GM21423 (cell line): ENCODE measurements around the gene SLC13A5.
"Not testable (repeated sequence)": the region's sequence is repeated elsewhere in the genome, so short reads cannot be mapped to it uniquely, and the experiment has no call there.

ENCODE experiments used
- ATAC-seq: cut with Tn5 transposase; IDR thresholded peaks from one replicate; pipeline ENCODE4 v1.9.1; 2021; ENCODE audit warnings: mild to moderate bottlenecking, moderate library complexity; ENCODE audit not compliant: unreplicated experiment

Gene SLC13A5

DNA sequence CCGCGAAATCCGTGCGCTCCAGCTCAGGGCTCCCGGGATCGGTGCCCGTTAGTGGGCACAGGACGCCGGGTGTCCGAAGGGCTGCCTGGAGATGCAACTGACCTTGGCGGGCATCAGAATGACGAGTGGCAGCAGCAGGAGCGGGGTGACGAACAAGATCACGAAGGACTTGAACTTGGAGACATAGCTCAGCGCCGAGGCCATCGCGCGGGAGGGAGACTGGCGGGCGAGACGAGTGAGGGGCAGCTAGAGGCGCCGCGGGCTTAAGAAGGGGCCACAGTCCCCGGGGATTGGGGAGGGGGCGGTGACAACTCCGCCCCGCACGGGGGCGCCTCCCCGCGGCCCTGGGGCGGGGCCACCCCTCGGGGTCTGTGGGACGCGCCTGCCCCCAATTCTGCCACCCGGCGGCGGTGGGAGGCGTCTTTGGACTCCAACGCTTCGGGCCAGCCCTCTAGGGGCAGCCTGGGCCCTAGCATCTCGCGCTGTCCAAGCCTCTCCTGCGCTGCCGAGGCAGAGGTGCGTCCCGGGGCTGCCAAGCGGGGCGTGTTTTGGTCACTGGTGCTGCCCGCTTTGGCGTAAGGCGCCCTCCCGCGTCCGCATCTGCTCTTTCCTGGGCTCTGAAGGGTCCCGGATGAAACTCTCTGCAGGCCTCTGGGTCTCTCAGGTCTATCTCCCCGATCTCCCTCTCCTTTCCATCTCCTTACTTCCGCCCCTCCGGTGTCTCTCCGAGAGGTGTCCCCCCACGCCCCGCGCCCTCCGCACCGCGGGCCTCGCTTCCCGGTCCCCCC, at the start of gene SLC13A5:
Gene SLC13A5 (minus strand): TSS at position 240 of the 788 bp plus-strand sequence. CDS start 36 bp downstream, at position 204.
- ATAC-seq = no peak

DNA sequence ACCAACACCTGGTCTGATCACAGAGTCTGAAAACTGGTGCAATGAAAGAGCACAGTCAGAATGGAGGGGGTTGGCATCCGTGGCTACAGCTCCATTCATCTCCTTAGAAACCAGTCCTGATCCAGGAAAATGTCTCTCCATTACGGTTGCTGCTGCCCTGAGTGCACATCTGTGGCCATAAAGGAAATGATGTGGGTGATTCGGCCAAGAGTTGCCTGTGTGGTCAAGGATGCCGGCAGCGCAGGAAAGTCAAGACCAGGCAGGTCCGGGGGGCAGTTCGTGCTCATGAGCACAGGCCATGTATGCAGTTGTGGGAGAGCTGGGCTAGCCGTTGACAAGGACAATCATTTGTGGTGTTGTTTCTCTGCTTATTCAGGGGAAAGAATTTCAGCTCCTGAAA, 48.6 kb upstream of the SLC13A5 start:
- no peak for ATAC-seq

DNA sequence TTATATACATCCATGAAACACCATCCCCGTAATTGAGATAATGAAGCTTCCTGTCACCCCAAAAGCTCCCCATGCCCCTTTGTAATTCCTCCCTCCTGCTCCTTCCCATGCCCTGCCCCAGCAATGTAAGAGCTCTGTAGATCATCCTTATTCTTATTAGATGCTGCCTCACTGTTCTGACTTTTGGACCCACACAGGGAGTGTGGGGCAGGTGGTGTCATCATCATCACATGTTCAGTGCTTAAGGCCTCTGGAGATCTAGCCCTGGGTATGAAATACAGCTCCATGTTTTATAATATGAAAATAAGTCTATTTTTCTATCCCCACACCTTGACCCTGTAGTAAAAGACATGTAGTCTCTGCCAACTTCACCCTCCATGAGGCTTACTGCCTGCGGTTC, 44.6 kb upstream of the SLC13A5 start:
- ATAC-seq = no peak

DNA sequence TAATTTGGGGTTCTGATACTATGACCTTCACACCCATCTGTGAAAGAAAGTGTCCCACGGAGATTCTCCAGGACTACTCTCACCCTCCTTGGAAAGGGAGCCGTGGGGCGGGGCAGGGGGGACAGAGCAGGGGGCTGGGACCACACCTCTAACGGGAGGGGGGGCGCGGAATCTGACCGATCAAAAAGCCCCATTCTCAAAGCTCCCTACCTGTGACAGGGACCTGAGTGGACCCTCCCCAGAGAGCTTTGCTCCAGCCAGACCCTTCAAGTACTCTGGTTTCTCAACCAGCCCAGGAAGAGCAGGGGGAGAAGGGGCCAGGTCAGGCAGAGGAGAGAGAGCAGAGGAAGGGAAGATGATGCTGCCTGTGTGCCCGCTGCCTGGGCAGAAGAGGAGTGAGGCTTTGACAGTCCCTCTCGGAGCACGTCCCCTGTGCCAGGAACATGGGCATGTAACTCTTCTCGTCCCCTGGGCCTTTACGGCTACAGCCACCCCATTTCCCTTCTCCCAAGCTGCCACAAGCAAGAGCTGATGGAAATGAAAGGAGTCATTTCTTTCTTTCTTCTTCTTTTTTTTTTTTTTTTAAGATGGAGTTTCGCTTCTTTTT, 43.4 kb upstream of the SLC13A5 start:
- ATAC-seq = no peak

DNA sequence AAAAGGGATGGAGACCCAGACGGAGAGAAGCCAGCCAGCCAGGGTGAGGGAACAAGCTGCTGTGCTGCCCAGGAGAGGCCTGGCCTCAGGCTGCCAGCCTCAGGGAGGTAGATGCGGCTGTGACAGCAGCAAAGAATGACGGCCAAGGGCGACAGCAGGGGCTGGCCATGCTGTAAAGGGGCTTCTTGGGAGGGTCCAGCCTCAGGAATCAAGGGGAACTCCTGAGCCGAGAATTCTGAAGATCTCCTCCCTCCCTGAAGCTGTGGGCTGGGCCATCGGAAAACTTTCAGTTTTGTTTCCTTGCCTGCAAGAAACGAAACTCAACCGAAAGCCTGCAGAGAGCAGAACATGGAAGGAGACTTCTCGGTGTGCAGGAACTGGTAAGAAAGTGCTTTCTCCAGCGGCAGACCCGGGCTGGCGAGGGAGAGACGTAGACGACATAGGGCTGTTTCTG, 42.6 kb upstream of the SLC13A5 start, which contains the start of gene XAF1:
Gene XAF1 (plus strand): TSS at position 316 of the 454 bp plus-strand sequence. CDS start 33 bp downstream, at position 349.
- ATAC-seq = no peak

DNA sequence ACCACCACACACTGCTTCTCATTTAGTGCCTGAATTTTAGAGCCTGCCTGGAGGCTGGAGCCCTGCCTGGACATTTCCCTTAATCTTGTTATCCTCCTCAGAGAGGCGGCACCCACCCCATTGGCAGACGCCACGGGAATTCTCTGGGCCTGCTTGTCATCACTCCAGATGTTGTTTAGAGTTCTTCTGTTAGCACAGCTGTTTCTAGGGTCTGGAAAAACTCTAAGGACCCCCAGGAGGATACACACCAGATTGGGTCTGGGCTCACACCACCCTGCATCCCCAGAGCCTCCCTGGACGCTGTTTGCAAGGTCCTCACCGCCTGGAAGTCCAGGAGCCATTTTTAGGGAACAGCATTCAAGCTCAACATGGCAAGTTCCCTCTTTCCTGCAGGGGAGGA, 42.1 kb upstream of the SLC13A5 start:
- no peak for ATAC-seq

DNA sequence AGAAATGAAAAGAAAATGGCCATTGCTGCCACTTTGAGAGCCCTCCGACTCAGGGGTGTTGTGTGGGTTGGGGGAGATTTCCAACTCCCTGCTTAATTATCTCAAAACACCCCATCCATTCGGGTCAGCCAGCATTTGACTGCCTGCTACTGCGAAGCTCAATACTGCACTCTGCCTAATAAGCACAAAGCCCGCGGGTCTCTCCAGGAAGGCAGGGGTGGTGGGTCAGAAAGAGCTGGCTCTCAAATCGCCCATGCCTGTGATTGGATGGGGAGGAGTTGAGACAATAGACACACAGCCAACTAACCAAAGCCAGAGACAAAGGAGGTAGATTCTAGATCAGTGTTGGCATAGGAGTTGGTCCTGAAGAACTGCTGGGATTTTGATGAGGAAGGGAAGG, 40.4 kb upstream of the SLC13A5 start:
- no peak for ATAC-seq

DNA sequence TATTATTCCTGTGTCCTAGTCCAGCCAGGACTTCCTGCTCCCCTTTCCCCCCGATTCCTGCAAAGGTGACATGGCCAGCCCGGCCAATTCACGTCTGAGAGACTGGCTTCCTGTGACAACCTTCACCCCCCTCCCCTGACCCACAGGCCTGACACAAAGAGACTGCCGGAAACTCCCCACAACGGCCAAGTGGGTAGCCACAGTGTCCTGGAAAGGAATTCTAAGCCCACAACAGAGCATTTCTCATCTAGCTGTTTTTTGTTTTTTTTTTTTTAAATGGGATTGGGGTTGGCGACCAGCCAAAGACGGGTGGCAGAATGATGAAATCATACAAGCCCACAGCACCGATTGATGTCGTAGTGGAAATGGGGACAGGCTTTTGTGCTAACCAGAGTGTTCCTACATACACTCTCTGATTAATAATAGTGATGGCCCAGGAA, 39.9 kb upstream of the SLC13A5 start:
- no peak for ATAC-seq

DNA sequence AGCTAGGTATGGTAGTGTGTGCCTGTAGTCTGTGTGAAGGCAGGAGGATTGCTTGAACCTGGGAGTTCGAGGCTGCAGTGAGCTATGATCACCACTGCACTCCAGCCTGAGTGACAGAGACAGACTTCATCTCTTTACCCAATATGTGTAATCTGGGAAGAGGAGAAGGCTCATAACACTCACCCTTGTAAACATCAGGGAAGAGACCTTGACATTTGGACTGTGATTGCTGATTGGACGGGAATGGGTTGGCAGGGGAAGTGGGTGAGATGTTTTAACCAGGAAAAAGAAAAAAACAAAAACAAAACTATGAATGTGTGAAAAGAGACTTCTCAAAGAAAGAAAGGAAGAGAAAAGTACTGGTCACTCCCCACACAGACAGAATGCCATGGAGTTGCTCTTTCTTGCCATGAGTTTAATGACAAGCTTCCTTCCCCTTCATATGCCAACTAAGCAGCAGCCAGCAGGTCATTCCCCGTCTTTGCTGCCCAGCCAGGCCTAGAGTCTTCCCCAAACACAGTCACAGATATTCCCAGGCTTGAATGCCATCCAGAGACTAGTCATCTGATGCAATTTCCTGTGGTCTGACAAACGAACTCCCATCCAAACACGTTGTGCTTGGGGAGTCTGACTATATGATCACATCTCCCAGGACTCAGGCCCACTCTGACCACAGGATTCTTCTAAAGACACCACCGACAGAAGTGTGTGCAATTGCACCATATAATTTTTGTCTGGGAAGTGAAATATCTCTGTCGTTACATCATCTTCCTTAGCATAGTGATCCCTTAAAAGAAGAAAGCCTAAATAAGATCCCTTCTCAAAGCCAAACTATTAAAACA, 39.1 kb upstream of the SLC13A5 start:
- ATAC-seq = no peak

DNA sequence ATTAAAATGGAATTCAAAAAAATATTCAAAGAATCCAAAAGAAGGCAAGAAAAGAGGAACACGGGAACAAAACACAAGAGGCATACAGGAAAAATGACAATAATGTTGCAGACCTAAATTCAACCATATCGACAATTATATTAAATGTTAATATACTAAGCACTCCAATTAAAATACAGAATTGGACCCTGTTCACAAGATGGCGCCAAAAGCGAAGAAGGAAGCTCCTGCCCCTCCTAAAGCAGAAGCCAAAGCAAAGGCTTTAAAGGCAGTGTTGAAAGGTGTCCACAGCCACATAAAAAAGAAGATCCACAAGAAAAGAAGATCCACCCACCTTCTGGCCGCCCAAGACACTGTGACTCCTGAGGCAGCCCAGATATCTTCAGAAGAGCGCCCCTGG, 36.4 kb upstream of the SLC13A5 start:
- ATAC-seq = no peak

DNA sequence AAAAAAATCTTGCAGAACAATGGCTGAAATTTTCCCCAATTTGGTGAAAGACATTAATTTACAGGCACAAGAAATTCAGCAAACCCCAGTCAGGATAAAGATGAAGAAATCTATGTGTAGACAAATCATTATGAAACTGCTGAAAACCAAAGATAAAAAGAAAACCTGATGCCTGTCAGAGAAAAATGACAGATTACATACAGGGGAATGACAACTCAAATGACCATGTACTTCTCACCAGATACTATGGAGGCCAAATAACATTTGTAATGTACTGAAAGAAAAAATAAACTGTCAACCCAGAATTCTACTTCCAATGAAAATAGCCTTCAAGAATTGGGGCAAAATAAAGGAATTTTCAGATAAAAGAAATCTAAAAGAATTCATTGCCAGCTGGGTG, 35.4 kb upstream of the SLC13A5 start:
- no peak for ATAC-seq

DNA sequence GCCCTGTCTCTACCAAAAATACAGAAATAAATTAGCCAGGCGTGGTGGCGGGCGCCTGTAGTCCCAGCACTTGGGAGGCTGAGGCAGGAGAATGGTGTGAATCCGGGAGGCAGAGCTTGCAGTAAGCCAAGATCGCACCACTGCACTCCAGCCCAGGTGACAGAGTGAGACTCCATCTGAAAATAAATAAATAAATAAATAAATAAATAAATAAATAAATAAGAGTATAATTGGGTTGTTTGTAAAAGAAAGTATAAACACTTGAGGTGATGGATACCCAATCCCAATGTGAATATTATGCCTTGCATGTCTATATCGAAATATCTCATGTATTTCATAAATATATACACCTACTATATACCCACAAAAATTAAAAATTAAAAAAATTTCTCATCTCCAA, 33.5 kb upstream of the SLC13A5 start:
- ATAC-seq = not testable (repeated sequence)

DNA sequence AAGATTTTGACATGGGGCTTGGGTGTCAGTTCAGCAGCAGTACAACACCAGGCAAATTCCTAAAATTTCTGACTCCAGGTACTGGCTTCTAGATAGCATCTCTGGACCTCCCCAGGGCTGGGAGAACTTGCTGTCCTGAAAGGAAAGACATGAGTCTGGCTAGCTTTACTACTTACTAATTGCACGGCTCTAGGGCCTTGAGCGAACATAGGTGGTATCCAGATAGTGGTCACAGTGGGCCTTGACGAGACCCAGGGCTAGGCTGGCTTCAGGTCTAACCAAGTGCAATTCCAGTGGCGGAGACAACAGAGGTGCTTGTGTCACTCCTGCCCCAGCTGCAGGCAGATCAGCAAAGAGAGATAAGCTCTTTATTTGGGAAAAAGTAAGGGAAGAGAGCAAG, 16.4 kb upstream of the SLC13A5 start:
- no peak for ATAC-seq

DNA sequence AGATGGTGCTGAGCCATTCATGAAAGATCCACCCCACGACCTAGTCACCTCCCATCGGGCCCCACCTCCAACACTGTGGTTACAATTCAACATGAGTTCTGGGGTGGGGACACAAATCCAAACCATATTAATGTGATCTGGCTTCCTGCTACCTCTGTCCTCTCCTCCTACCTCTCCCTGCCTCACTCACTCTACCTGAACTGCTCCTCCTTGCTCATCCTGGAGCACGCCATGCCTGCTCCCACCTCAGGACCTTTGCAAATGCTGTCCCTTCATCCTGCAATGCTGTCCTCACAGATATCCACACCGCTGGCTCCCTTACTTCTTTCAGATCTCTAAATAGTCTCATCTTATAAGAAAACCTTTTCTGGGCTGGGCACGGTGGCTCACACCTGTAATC, 10.8 kb upstream of the SLC13A5 start:
- no peak for ATAC-seq

DNA sequence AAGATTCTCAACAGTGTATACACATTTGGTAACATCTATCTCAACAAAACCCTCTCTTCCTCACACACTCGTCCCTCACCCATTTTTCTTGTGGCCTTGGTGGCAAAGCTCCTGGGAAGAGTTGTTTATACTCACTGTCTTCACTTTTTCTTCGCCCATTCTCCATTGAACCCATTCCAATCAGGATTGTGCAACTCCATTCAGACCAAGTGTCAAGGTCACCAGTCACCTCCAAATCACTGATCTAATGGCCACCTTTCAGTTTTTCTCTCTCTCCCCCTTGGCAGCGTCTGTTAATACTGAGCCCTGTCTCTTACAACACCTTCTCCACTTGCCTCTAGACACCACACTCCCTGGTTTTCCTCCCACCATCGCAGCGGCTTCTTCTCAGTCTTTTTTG, 8.6 kb upstream of the SLC13A5 start:
- ATAC-seq = no peak

DNA sequence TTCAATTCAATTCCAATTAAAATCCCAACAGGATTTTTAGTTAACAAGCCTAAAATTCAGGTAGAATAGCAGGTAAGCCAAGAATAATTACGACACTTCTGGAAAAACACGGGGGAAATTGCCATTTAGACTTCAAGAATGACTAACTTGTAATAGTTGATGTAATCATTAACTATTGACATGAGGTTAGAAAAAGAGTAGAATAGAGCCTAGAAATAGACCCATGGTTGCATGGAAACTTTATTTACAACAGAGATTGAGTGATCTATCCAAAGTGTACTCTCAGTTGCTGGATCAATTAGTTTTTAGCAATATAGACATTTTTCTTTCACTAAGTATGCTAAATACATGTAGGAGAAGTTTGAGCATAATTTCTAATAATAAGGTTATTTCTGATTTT, 3.6 kb upstream of the SLC13A5 start:
- no peak for ATAC-seq

DNA sequence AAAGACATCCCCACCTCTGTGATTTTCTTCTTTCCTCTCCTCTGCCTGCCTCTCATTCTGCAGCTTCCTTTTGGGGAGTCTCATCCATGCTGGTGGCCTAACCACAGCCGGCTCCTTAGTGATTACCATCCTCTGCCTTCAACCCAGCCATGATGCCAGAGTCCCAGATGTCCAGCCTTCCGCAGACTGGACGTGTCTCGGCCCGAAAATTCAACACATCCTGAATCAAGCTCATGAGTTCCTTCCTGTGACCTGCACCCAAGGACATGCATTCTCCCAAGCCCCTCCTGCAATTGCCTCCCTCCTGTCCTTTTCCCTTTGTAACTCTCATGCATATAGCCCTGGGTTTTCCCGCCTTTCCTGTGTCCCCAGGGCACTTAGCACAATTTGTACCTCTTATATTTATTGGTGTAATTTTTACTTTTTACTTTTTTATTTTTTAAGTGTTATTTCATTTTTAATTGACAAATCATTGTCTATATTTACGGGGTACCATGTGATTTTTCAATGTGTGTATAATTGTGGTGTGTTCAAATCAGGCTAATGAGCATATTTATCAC, 1.2 kb upstream of the SLC13A5 start:
- ATAC-seq = no peak

DNA sequence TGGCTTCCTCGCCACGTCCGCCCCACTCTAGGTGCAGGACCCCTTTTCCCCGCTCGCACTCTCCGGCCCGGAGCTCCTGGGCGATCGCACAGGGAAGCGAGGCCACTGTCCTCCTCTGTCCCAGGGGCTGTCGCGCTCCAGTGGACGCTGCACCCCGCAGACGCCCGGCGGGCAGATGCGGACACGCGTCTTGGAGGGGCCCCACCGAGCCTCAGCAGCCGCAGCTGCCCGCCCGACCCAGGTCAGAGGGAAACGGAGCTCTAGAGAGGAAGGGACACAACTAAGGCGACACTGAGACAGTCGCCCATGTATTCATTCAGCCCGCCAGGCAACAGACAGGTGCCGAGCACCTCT, 726 bp upstream of the SLC13A5 start:
- no peak for ATAC-seq

DNA sequence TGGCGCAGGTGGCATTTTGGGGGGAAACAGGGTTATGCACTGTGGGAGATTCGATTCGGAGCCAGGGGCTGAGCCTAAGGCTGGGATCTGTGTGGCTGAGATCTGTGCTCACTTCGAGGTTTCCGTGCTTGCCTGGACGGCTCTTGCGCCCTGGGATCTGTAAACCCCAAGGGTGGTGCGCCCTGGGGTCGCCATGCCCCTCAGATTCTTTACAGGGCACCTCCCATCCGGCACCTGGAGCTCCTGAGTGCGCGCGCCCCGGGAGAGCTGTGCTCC, 377 bp downstream of the SLC13A5 start:
- no peak for ATAC-seq

DNA sequence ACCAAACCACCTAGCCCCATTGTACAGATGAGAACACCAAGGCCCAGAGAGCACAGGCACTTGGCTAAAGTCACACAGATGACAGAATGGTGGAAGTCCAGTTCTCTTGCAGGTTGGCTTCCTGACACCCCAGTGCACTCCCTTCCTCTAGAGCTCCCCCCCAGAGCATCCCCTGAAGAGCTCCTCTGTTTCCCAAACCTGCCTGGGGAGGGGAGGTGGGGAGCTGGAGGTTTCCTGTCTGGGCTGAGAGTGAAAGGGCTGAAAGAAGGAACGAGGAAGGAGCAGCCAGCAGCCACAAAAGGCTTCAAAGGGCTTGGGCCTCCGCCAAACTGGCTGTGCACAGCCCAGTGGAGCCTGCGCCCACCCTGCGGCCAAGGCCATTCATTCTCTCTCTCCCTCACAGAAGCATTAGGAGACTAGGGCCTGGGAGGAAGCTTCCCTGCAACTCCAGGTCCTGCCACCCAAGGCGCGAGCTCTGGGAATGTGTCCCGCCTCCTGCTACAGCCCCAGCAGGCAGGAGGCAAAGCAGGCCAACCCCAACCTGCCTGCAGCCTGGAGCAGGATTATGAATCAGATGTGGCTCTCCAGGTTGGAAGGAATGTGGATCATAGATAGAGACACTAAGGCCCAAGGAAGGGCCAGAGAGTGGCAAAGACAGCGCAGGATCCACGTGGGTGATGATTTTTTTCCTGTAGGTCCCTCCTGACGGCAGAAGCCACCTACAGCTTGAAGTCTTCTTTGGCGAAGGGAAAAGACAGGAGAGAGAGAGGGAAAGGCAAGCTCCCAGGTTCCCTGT, 913 bp downstream of the SLC13A5 start:
- no peak for ATAC-seq

DNA sequence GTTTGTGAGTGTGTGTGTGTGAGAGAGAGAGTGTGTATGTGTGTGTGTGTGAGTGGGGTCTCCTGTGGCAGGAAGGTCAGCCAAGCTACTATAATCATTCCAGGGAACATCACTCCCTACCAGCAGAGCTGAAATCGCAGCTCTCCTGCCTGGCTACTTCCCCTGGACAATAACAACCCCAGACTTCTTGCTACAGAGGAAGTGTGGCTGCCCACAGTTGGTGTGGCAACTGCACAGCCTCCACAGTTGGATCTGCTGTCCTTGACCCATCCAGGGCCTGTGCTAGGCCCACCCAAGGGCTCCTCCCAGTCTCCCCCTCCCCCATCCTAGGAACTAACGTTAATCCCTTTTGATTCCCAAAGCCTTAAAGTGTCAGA, 1.5 kb downstream of the SLC13A5 start:
- ATAC-seq = no peak
